ENCODE data around the gene MYOG. TPM values are rescaled to one million over a fixed set of nuclear protein-coding genes. Genes with fewer than 3 reads are reported as not detected.

MYOG gene
- total and polyA plus RNA-seq, 2 of the 4 experiments (the other 2 are of a cell fraction), result not detected

GRCh38 chr1:203035111-203036000 is 50.5 kb downstream of the MYOG start:
- DNase-seq, result no peak
- POLR2A ChIA-PET (ENCODE audit: unreplicated experiment), result no interaction called here
- dilution Hi-C loops (cut with HindIII; ENCODE audit: low sequenced_read_pairs, unreplicated experiment) (no loop called here), intact Hi-C loops (cut with micrococcal nuclease) (loop anchor here (5.0 to 10.0 kb wide), 3 partner anchors 82 to 449 kb away; no protein-coding TSS in a partner anchor), in situ Hi-C loops (cut with MboI; ENCODE audit: low sequenced_read_pairs) (loop anchor here (5.0 kb wide), 1 partner anchor 182 kb away; no protein-coding TSS in a partner anchor)
- no peak overlapping the region for H3K56ac ChIP-seq (ENCODE audit: extremely low read depth, insufficient read depth, low read length)
- H3K14ac ChIP-seq (replicated peaks; ENCODE audit: low read depth, low read length), result no peak overlapping the region
- H3K23ac ChIP-seq (ENCODE audit: low read depth, low read length), result no peak overlapping the region
- H3K9me3 ChIP-seq (ENCODE audit: control insufficient read depth, insufficient read depth, low read length), result no peaks in the 10 kb centered on the region
- no peak overlapping the region for H2BK15ac ChIP-seq (ENCODE audit: low read depth, low read length)
- H2BK20ac ChIP-seq (ENCODE audit: low read depth, low read length), result no peak overlapping the region
- peaks cover 0 to 9% of the 10 kb centered on the region in 2 experiments; a peak in 2 of 4 replicates for H3K79me1 ChIP-seq (ENCODE audit: low read depth in 1 of 2, low read length in 2 of 2)
- H4K5ac ChIP-seq (ENCODE audit: low read depth, low read length), result no peak overlapping the region
- no peak overlapping the region for H3K18ac ChIP-seq (ENCODE audit: low read depth, low read length)
- no peak overlapping the region for H2BK120ac ChIP-seq (ENCODE audit: low read depth, low read length)
- H2AK9ac ChIP-seq (replicated peaks; ENCODE audit: low read depth, low read length, poor library complexity), result no peak overlapping the region
- no peak overlapping the region for H3K27ac ChIP-seq (ENCODE audit: insufficient read depth, low read length)
- H3K9me1 ChIP-seq (ENCODE audit: insufficient read depth, low read length), result 0 out of 2 replicates have a peak, but pooled peaks cover 5% of the 10 kb centered on the region
- no peak overlapping the region for H2BK5ac ChIP-seq (ENCODE audit: low read depth, low read length, poor library complexity, severe bottlenecking)
- no peak overlapping the region for H2AK5ac ChIP-seq (ENCODE audit: low read depth, low read length)
- no peak overlapping the region for H3K4ac ChIP-seq (ENCODE audit: low read depth, low read length)
- no peak overlapping the region for H3K9ac ChIP-seq (ENCODE audit: low read depth, low read length)
- BruUV-seq (replicated peaks), result no TSS peak
- H3K27me3 ChIP-seq (ENCODE audit: control insufficient read depth, insufficient read depth, low read length), result no peaks in the 10 kb centered on the region
- CTCF ChIA-PET, result interaction anchor here (1.1 to 7.2 kb wide), 2 partner anchors 181 to 234 kb away, joined by 3 to 49 read pairs; no protein-coding TSS in a partner anchor
- H4K20me1 ChIP-seq (ENCODE audit: insufficient read depth, low read length), result peaks cover 18% of the 10 kb centered on the region
- H2AFZ ChIP-seq (replicated peaks; ENCODE audit: low read length, poor library complexity), result no peak overlapping the region
- peaks cover 19% of the 10 kb centered on the region for H3K4me1 ChIP-seq (ENCODE audit: control insufficient read depth, insufficient read depth, low read length)
- no peaks in the 10 kb centered on the region for H3K36me3 ChIP-seq (ENCODE audit: control insufficient read depth, insufficient read depth, low read length)
- H4K8ac ChIP-seq (ENCODE audit: low read depth in 2 of 2, low read length in 2 of 2), result no peak overlapping the region
- no peak overlapping the region for H3K4me2 ChIP-seq (ENCODE audit: low read depth, low read length)
- no peak overlapping the region for H3K4me3 ChIP-seq (ENCODE audit: insufficient read depth, low read depth, low read length)
- WGBS, 2 experiments (ENCODE audit: extremely low coverage in 2 of 2, insufficient read length in 1 of 2), result 75% methylated on average over 7 of the region's 15 CpGs; no CpG with 5 or more reads in 1 of the 2 experiments
- H4K91ac ChIP-seq (ENCODE audit: insufficient read depth, low read depth, low read length), result no peak overlapping the region
- no peak for ATAC-seq (ENCODE audit: low read depth)
- no peak for TF ChIP-seq SMC3 (IDR thresholded peaks at IDR 0.05; ENCODE audit: low read depth, low read length)
- TF ChIP-seq USF2 (IDR thresholded peaks at IDR 0.05; ENCODE audit: low read depth, low read length), result no peak
- no peak for TF ChIP-seq MXI1 (IDR thresholded peaks at IDR 0.05; ENCODE audit: borderline replicate concordance, low read depth, low read length)
- no peak for TF ChIP-seq CEBPB (IDR thresholded peaks at IDR 0.05; ENCODE audit: low read depth, low read length)
- no peak for TF ChIP-seq BHLHE40 (IDR thresholded peaks at IDR 0.05; ENCODE audit: low read depth, low read length)
- no peak for TF ChIP-seq POLR2A (IDR thresholded peaks at IDR 0.05; ENCODE audit: low read depth, low read length)
- no peak for TF ChIP-seq ELK1 (IDR thresholded peaks at IDR 0.05; ENCODE audit: borderline replicate concordance, low read depth, low read length)
- no peak for TF ChIP-seq NFE2L2 (IDR thresholded peaks at IDR 0.05; ENCODE audit: low read depth, low read length)
- no peak for TF ChIP-seq RFX5 (IDR thresholded peaks at IDR 0.05; ENCODE audit: low read depth, low read length)
- no peak for TF ChIP-seq MAZ (IDR thresholded peaks at IDR 0.05; ENCODE audit: borderline replicate concordance, low read depth, low read length)
- TF ChIP-seq RCOR1 (IDR thresholded peaks at IDR 0.05; ENCODE audit: insufficient replicate concordance, low read length), result no peak
- no peak for TF ChIP-seq CHD1 (IDR thresholded peaks at IDR 0.05; ENCODE audit: low read depth, low read length)
- TF ChIP-seq MAFK (IDR thresholded peaks at IDR 0.05; ENCODE audit: low read depth, low read length), result no peak
- TF ChIP-seq FOS (IDR thresholded peaks at IDR 0.05; ENCODE audit: low read depth, low read length), result no peak

Data from IMR-90 (cell line).